H1 (cell line): ENCODE results near the gene FGFR2. TPM values are rescaled to one million over a fixed set of nuclear protein-coding genes. Genes with fewer than 3 reads are reported as not detected.

Source experiments
- CTCF ChIA-PET: fragments of 300-600 bp; sonication (Branson Sonifier 250); formaldehyde crosslinking; loops from one replicate; lab custom pipeline; 2021; ENCODE audit not compliant: partially characterized antibody; lab: Charles Lee
- POLR2A ChIA-PET: fragments of 300-600 bp; sonication (Branson Sonifier 250); formaldehyde crosslinking; loops from one replicate; lab custom pipeline; 2021; ENCODE audit warnings: inconsistent platforms; ENCODE audit not compliant: partially characterized antibody; lab: Charles Lee
- DNase-seq, 2 experiments: peaks; one replicate each; pipeline versions ENCODE4 v3.0.0 to v3.0.0-alpha.2; 2010 to 2022; ENCODE audit warnings: low spot score in 2 of 2, low read depth in 1 of 2, mixed read lengths in 1 of 2
- FAIRE-seq: peaks from 2 replicates; lab custom pipeline; 2011; peaks lifted over from hg19 to GRCh38; lab: Jason Lieb, UNC
- H2AFZ ChIP-seq: 2 replicates; pipeline ENCODE4 v1.8.1; 2012; ENCODE audit warnings: low read length, inconsistent platforms
- H2AK5ac ChIP-seq: 2 replicates; pipeline ENCODE4 v1.6.1; 2013; ENCODE audit warnings: low read depth, low read length
- H2BK120ac ChIP-seq: replicated peaks from 2 replicates; pipeline ENCODE3; 2013; ENCODE audit warnings: low read depth, low read length, inconsistent platforms
- H2BK12ac ChIP-seq: 2 replicates; pipeline ENCODE4 v1.6.1; 2013; ENCODE audit warnings: low read depth, low read length
- H2BK15ac ChIP-seq: 2 replicates; pipeline ENCODE4 v1.6.1; 2013; ENCODE audit warnings: low read length
- H2BK20ac ChIP-seq: 2 replicates; pipeline ENCODE4 v1.6.1; 2013; ENCODE audit warnings: low read length
- H2BK5ac ChIP-seq: 2 replicates; pipeline ENCODE4 v1.6.1; 2013; ENCODE audit warnings: low read depth, low read length
- H3K14ac ChIP-seq: 2 replicates; pipeline ENCODE4 v1.6.1; 2013; ENCODE audit warnings: inconsistent platforms; ENCODE audit not compliant: insufficient read length
- H3K18ac ChIP-seq: 2 replicates; pipeline ENCODE4 v1.6.1; 2013; ENCODE audit warnings: low read length; ENCODE audit errors: extremely low read depth
- H3K23ac ChIP-seq: 2 replicates; pipeline ENCODE4 v1.6.1; 2013; ENCODE audit warnings: inconsistent platforms; ENCODE audit not compliant: insufficient read length
- H3K23me2 ChIP-seq: 2 replicates; pipeline ENCODE4 v1.6.1; 2013; ENCODE audit warnings: low read depth, low read length
- H3K27ac ChIP-seq: 2 replicates; pipeline ENCODE4 v1.6.1; 2011; ENCODE audit warnings: low read depth, low read length, inconsistent platforms
- H3K27me3 ChIP-seq, 4 experiments: replicated peaks in 1 of 4; 1 replicate in 1 of 4; 2 replicates in 3 of 4; pipeline versions ENCODE4 v1.6.1 to v1.8.1; 2011 to 2013; ENCODE audit warnings: low read length in 3 of 4, mild to moderate bottlenecking in 3 of 4, inconsistent platforms in 2 of 4, mixed read lengths in 2 of 4, moderate library complexity in 1 of 4; ENCODE audit not compliant: control insufficient read depth in 3 of 4, insufficient read depth in 3 of 4; ENCODE audit errors: extremely low read depth in 1 of 4
- H3K36me3 ChIP-seq, 4 experiments: 2 replicates each; pipeline versions ENCODE4 v1.6.1 to v1.8.1; 2011 to 2013; ENCODE audit warnings: mild to moderate bottlenecking in 4 of 4, low read length in 3 of 4, moderate library complexity in 2 of 4, control low read depth in 1 of 4, inconsistent platforms in 1 of 4; ENCODE audit not compliant: insufficient read depth in 4 of 4, control insufficient read depth in 2 of 4
- H3K4ac ChIP-seq: replicated peaks from 2 replicates; pipeline ENCODE3; 2013; ENCODE audit warnings: low read length, low read depth, mixed read lengths, inconsistent platforms; ENCODE audit not compliant: insufficient read length
- H3K4me1 ChIP-seq, 4 experiments: replicated peaks in 1 of 4; 1 replicate in 1 of 4; 2 replicates in 3 of 4; pipeline versions ENCODE4 v1.6.1 to v1.8.1; 2011 to 2013; ENCODE audit warnings: low read length in 3 of 4, inconsistent platforms in 2 of 4, mixed read lengths in 1 of 4; ENCODE audit not compliant: insufficient read depth in 4 of 4, control insufficient read depth in 3 of 4
- H3K4me2 ChIP-seq, 2 experiments: 2 replicates each; pipeline versions ENCODE4 v1.6.1 to v1.8.1; 2011 to 2013; ENCODE audit warnings: low read depth in 2 of 2, low read length in 2 of 2, control low read depth in 1 of 2, inconsistent platforms in 1 of 2, mild to moderate bottlenecking in 1 of 2; ENCODE audit not compliant: insufficient read depth in 1 of 2
- H3K4me3 ChIP-seq, 4 experiments: fragments of 200-600, 300-600 bp in 1 of 4; sonication (generic), shearing (Covaris generic), sonication (Bioruptor Twin) in 1 of 4; 2 replicates each; pipeline versions ENCODE4 v1.5.1 to v1.8.1; 2011 to 2016; ENCODE audit warnings: low read length in 4 of 4, low read depth in 3 of 4, control low read depth in 2 of 4, inconsistent platforms in 2 of 4, mild to moderate bottlenecking in 2 of 4, mixed read lengths in 1 of 4, moderate library complexity in 1 of 4; ENCODE audit not compliant: insufficient read depth in 2 of 4; ENCODE audit errors: extremely low read depth in 1 of 4
- H3K56ac ChIP-seq: replicated peaks from 2 replicates; pipeline ENCODE3; 2013; ENCODE audit warnings: low read depth, mild to moderate bottlenecking, mixed read lengths, low read length, inconsistent platforms; ENCODE audit not compliant: insufficient read length
- H3K79me1 ChIP-seq: 2 replicates; pipeline ENCODE4 v1.6.1; 2013; ENCODE audit warnings: low read depth, low read length, control low read depth
- H3K79me2 ChIP-seq, 2 experiments: 2 replicates each; pipeline versions ENCODE4 v1.6.1 to v1.8.1; 2012 to 2013; ENCODE audit warnings: low read length in 2 of 2, mild to moderate bottlenecking in 2 of 2, inconsistent platforms in 1 of 2; ENCODE audit not compliant: insufficient read depth in 2 of 2, control insufficient read depth in 1 of 2
- H3K9ac ChIP-seq, 4 experiments: replicated peaks in 1 of 4; 1 replicate in 1 of 4; 2 replicates in 3 of 4; pipeline versions ENCODE4 v1.6.1 to v1.8.1; 2011 to 2013; ENCODE audit warnings: low read depth in 3 of 4, low read length in 3 of 4, control low read depth in 2 of 4, mild to moderate bottlenecking in 2 of 4, moderate library complexity in 2 of 4, inconsistent platforms in 1 of 4; ENCODE audit errors: extremely low read depth in 1 of 4
- H3K9me3 ChIP-seq, 2 experiments: 2 replicates each; pipeline versions ENCODE4 v1.6.1 to v1.8.1; 2012 to 2013; ENCODE audit warnings: mild to moderate bottlenecking in 2 of 2, moderate library complexity in 2 of 2, control low read depth in 1 of 2, inconsistent platforms in 1 of 2, low read depth in 1 of 2, low read length in 1 of 2, mixed read lengths in 1 of 2; ENCODE audit not compliant: insufficient read depth in 2 of 2
- H4K20me1 ChIP-seq, 2 experiments: replicated peaks in 1 of 2; 2 replicates each; pipeline versions ENCODE3 to v1.8.1; 2011 to 2013; ENCODE audit warnings: inconsistent platforms in 2 of 2, low read length in 2 of 2, mild to moderate bottlenecking in 1 of 2; ENCODE audit not compliant: insufficient read depth in 2 of 2, control insufficient read depth in 1 of 2
- H4K5ac ChIP-seq: 2 replicates; pipeline ENCODE4 v1.6.1; 2013; ENCODE audit warnings: low read length, low read depth, mixed read lengths, inconsistent platforms; ENCODE audit not compliant: insufficient read length
- H4K8ac ChIP-seq: 2 replicates; pipeline ENCODE4 v1.8.0; 2013; ENCODE audit warnings: mild to moderate bottlenecking, moderate library complexity, low read length, inconsistent platforms; ENCODE audit not compliant: insufficient read depth; ENCODE audit errors: extremely low read depth
- H4K91ac ChIP-seq: replicated peaks from 2 replicates; pipeline ENCODE3; 2013; ENCODE audit warnings: low read length, mixed read lengths, inconsistent platforms; ENCODE audit not compliant: insufficient read length
- BRCA1 ChIP-seq: IDR thresholded peaks from 2 replicates; pipeline ENCODE4 v1.6.1; 2012; ENCODE audit warnings: low read depth, low read length, improper control_type of control experiment
- CBX8 ChIP-seq: fragments of 300-800, 300-1000 bp; sonication (generic); IDR thresholded peaks from 2 replicates; pipeline ENCODE4 v1.7.1; 2016; ENCODE audit warnings: low read depth, low read length, borderline replicate concordance
- CTCF ChIP-seq, 3 experiments: IDR thresholded peaks; 1 replicate in 2 of 3; 2 replicates in 1 of 3; pipeline versions ENCODE4 v1.5.1 to v1.6.1; 2011; ENCODE audit warnings: low read length in 3 of 3, mild to moderate bottlenecking in 3 of 3, inconsistent platforms in 2 of 3, low read depth in 1 of 3, moderate library complexity in 1 of 3; ENCODE audit not compliant: insufficient read depth in 1 of 3; ENCODE audit errors: control extremely low read depth in 1 of 3
- KDM1A ChIP-seq: fragments of 200-600, 300-600 bp; sonication (generic); IDR thresholded peaks from 2 replicates; pipeline ENCODE4 v1.7.1; 2016; ENCODE audit warnings: mild to moderate bottlenecking, low read length, borderline replicate concordance
- KDM4A ChIP-seq: IDR thresholded peaks from one replicate; pipeline ENCODE4 v1.7.1; 2012; ENCODE audit warnings: low read depth, mild to moderate bottlenecking, moderate library complexity, low read length, inconsistent platforms; ENCODE audit not compliant: severe bottlenecking
- RBBP5 ChIP-seq: IDR thresholded peaks from 2 replicates; pipeline ENCODE4 v1.7.1; 2012; ENCODE audit warnings: low read depth, mild to moderate bottlenecking, inconsistent platforms, low read length, moderate library complexity, borderline replicate concordance
- RNF2 ChIP-seq: fragments of 200-900, 300-1000 bp; sonication (generic); IDR thresholded peaks from 2 replicates; pipeline ENCODE4 v1.7.1; 2016; ENCODE audit warnings: borderline replicate concordance, low read depth, mild to moderate bottlenecking, antibody characterized with exemption, low read length; ENCODE audit not compliant: poor library complexity, severe bottlenecking; ENCODE audit errors: missing control alignments
- ZNF274 ChIP-seq: IDR thresholded peaks from 2 replicates; pipeline ENCODE4 v1.7.0; 2012; ENCODE audit warnings: low read length, borderline replicate concordance; ENCODE audit errors: extremely low read depth
- WGBS, 2 experiments: shearing (Covaris generic) in 1 of 2; methylation state at CpG; one replicate each; pipeline versions ENCODE4 v1.1.6 to v1.1.7; 2013 to 2015; ENCODE audit warnings: low lambda C conversion rate in 2 of 2, mixed read lengths in 2 of 2, inconsistent platforms in 1 of 2, low coverage in 1 of 2, missing lambda C conversion rate in 1 of 2; ENCODE audit not compliant: insufficient replicate concordance in 2 of 2, insufficient coverage in 1 of 2, insufficient read length in 1 of 2; ENCODE audit errors: extremely low coverage in 1 of 2, missing lambda C conversion rate in 1 of 2; 5-methylcytosine and 5-hydroxymethylcytosine counted together
- polyA plus RNA-seq, 7 experiments: library from polyadenylated mRNA; depleted of rRNA in 3 of 7; stranded (reverse) in 5 of 7; unstranded in 2 of 7; fragments of >200 nt in 5 of 7; fragments of 200-250 nt in 2 of 7; gene quantifications; 1 replicate in 5 of 7; 2 replicates in 1 of 7; 4 replicates in 1 of 7; pipeline versions ENCODE4 v1.2.1 to v1.2.3, GENCODE V29; 2011 to 2013; ENCODE audit warnings: missing spikeins in 2 of 7, mixed read lengths in 2 of 7
- total RNA-seq: library from RNA; stranded (reverse); fragmentation: NEBNext Ultra II Directional; extraction: Animal tissue kit (Norgen Biotek cat#: 25700); gene quantifications from 2 replicates; pipeline ENCODE4 v1.2.1, GENCODE V29; 2021

The FGFR2 gene
- total and polyA plus RNA-seq, 2 of the 8 experiments (the other 6 are each of a cell fraction or from before 2014, with no cell fraction given) = 50.2 to 81.2 TPM

- 0 out of 2 replicates have a peak overlapping the region, but pooled peaks have one; percentile 23 for H2AFZ ChIP-seq
- 90% methylated on average over 15 of the region's 15 CpGs; no CpG with 5 or more reads in 1 of the 2 experiments for WGBS, 2 experiments
- no peak overlapping the region for H3K18ac ChIP-seq
- H3K23ac ChIP-seq = no peak overlapping the region
- FAIRE-seq (no peak), DNase-seq (no peak)
- no peak overlapping the region for H3K4me2 ChIP-seq
- no peaks in the 10 kb centered on the region for H3K79me1 ChIP-seq
- H4K20me1 ChIP-seq = no peaks in the 10 kb centered on the region
- H3K27ac ChIP-seq = no peak overlapping the region
- H4K5ac ChIP-seq = no peak overlapping the region
- H3K23me2 ChIP-seq = no peaks in the 10 kb centered on the region
- no peaks in the 10 kb centered on the region for H3K79me2 ChIP-seq
- H2BK20ac ChIP-seq = no peak overlapping the region
- ChIA-PET POLR2A (interaction anchor here (0.6 to 1.1 kb wide), 2 partner anchors 8 to 9 kb away, joined by 3 read pairs; no protein-coding TSS in a partner anchor), CTCF (interaction anchor here (1.1 to 1.9 kb wide), 3 partner anchors 19 to 69 kb away, joined by 4 to 5 read pairs (median 5); no protein-coding TSS in a partner anchor)
- H4K91ac ChIP-seq = no peak overlapping the region
- H2AK5ac ChIP-seq = no peak overlapping the region
- no peak overlapping the region for H3K4ac ChIP-seq
- H4K8ac ChIP-seq = no peak overlapping the region
- H3K9ac ChIP-seq = no peak overlapping the region
- 0 out of 2 replicates have a peak overlapping the region, but pooled peaks have one; percentile 20 for H2BK15ac ChIP-seq
- no peak overlapping the region for H2BK120ac ChIP-seq
- no peaks in the 10 kb centered on the region for H3K36me3 ChIP-seq
- no peak overlapping the region for H2BK5ac ChIP-seq
- no peaks in the 10 kb centered on the region for H3K9me3 ChIP-seq
- no peaks in the 10 kb centered on the region for H3K4me1 ChIP-seq
- no peak overlapping the region for H3K14ac ChIP-seq
- no peak overlapping the region for H3K4me3 ChIP-seq
- no peaks in the 10 kb centered on the region for H3K27me3 ChIP-seq
- no peak overlapping the region for H2BK12ac ChIP-seq
- no peak overlapping the region for H3K56ac ChIP-seq
- TF ChIP-seq RBBP5 (no peak), KDM1A (no peak), CBX8 (no peak), CTCF (IDR thresholded peaks at IDR 0.05; ENCODE audit: control extremely low read depth in 1 of 3, insufficient read depth in 1 of 3, low read depth in 1 of 3, low read length in 3 of 3) (no peak), BRCA1 (no peak), ZNF274 (no peak), KDM4A (no peak), RNF2 (no peak)
Observed at GRCh38 chr10:121627876-121628581, 29.8 kb upstream of the FGFR2 start.
